SK-N-SH (cell line): ENCODE measurements around the gene CC2D2A. TPM values are rescaled to one million over a fixed set of nuclear protein-coding genes. Genes with fewer than 3 reads are reported as not detected.

Experiments
- CTCF ChIA-PET: fragments of 300-600, 350-600 bp; formaldehyde crosslinking; extraction: SDS; loops from one replicate; lab custom pipeline; 2021; lab: Yijun Ruan, JAX
- POLR2A ChIA-PET: fragments of 350-600 bp; sonication (Branson Sonifier 250); formaldehyde crosslinking; extraction: SDS; loops from one replicate; lab custom pipeline; 2020; ENCODE audit warnings: antibody characterized with exemption, inconsistent platforms; lab: Yijun Ruan, JAX
- DNase-seq: peaks from one replicate; pipeline ENCODE4 v3.0.0; 2012
- H2AFZ ChIP-seq: fragments of 200-600 bp; sonication (generic); 2 replicates; pipeline ENCODE4 v1.8.1; 2016; ENCODE audit warnings: antibody characterized with exemption, mild to moderate bottlenecking, low read depth
- H3F3A ChIP-seq: fragments of 200-600 bp; sonication (generic); replicated peaks from 2 replicates; pipeline ENCODE3; 2016; ENCODE audit warnings: antibody characterized with exemption, mild to moderate bottlenecking; ENCODE audit not compliant: insufficient read depth
- H3K27ac ChIP-seq, 2 experiments: fragments of 200-500 bp in 1 of 2; fragments of 200-600 bp in 1 of 2; sonication (Bioruptor generic) in 1 of 2; sonication (generic), shearing (Covaris generic) in 1 of 2; 2 replicates each; pipeline versions ENCODE4 v1.5.1 to v1.6.1; 2014 to 2016; ENCODE audit warnings: low read depth in 2 of 2, inconsistent platforms in 1 of 2, low read length in 1 of 2, mild to moderate bottlenecking in 1 of 2, mixed read lengths in 1 of 2
- H3K27me3 ChIP-seq: fragments of 200-600 bp; sonication (generic), shearing (Covaris generic); 2 replicates; pipeline ENCODE4 v1.6.1; 2016; ENCODE audit warnings: mixed run types; ENCODE audit not compliant: insufficient read depth
- H3K36me3 ChIP-seq, 2 experiments: fragments of 200-500 bp in 1 of 2; fragments of 200-600 bp in 1 of 2; sonication (Bioruptor generic) in 1 of 2; sonication (generic) in 1 of 2; replicated peaks in 1 of 2; 2 replicates each; pipeline versions ENCODE3 to v1.5.1; 2014 to 2016; ENCODE audit warnings: low read length in 1 of 2, mild to moderate bottlenecking in 1 of 2; ENCODE audit not compliant: insufficient read depth in 2 of 2, control insufficient read depth in 1 of 2
- H3K4me1 ChIP-seq, 2 experiments: fragments of 200-500 bp in 1 of 2; fragments of 200-600 bp in 1 of 2; sonication (Bioruptor generic) in 1 of 2; sonication (generic), shearing (Covaris generic) in 1 of 2; 2 replicates each; pipeline versions ENCODE4 v1.5.1 to v1.6.1; 2014 to 2016; ENCODE audit warnings: low read depth in 1 of 2, low read length in 1 of 2, mixed run types in 1 of 2; ENCODE audit not compliant: insufficient read depth in 2 of 2, control insufficient read depth in 1 of 2
- H3K4me2 ChIP-seq: fragments of 200-600 bp; sonication (generic), shearing (Covaris generic); 2 replicates; pipeline ENCODE4 v1.6.1; 2017; ENCODE audit warnings: mixed run types
- H3K4me3 ChIP-seq, 2 experiments: fragments of 200-500 bp in 1 of 2; fragments of 200-600 bp in 1 of 2; sonication (Bioruptor generic) in 1 of 2; sonication (generic), shearing (Covaris generic) in 1 of 2; 2 replicates each; pipeline versions ENCODE4 v1.5.1 to v1.8.1; 2014 to 2016; ENCODE audit warnings: low read depth in 2 of 2, inconsistent platforms in 1 of 2, low read length in 1 of 2, mild to moderate bottlenecking in 1 of 2, mixed read lengths in 1 of 2, moderate library complexity in 1 of 2
- H3K79me2 ChIP-seq: fragments of 200-600 bp; sonication (generic); 2 replicates; pipeline ENCODE4 v1.8.1; 2017; ENCODE audit warnings: mild to moderate bottlenecking; ENCODE audit not compliant: insufficient read depth
- H3K9ac ChIP-seq: fragments of 200-600 bp; sonication (generic); 2 replicates; pipeline ENCODE4 v1.6.1; 2017; ENCODE audit warnings: mixed run types
- H3K9me2 ChIP-seq: fragments of 200-600 bp; sonication (generic); 2 replicates; pipeline ENCODE4 v1.6.1; 2017; ENCODE audit warnings: mixed run types
- H3K9me3 ChIP-seq: fragments of 200-600 bp; sonication (generic); 2 replicates; pipeline ENCODE4 v1.6.1; 2017; ENCODE audit warnings: mixed run types, mild to moderate bottlenecking, moderate library complexity
- H4K20me1 ChIP-seq: fragments of 200-600 bp; sonication (generic); 2 replicates; pipeline ENCODE4 v1.6.1; 2017; ENCODE audit warnings: mild to moderate bottlenecking, mixed run types; ENCODE audit not compliant: insufficient read depth
- ELF1 ChIP-seq: IDR thresholded peaks from 2 replicates; pipeline ENCODE4 v1.4.0; 2012
- EP300 ChIP-seq, 2 experiments: IDR thresholded peaks; 2 replicates each; pipeline versions ENCODE4 v1.4.0 to v1.6.1; 2012; ENCODE audit warnings: borderline replicate concordance in 1 of 2, low read depth in 1 of 2, low read length in 1 of 2
- FOSL2 ChIP-seq: IDR thresholded peaks from 2 replicates; pipeline ENCODE4 v1.4.0; 2012; ENCODE audit warnings: low read depth, mild to moderate bottlenecking, moderate library complexity, borderline replicate concordance
- GABPA ChIP-seq: IDR thresholded peaks from 2 replicates; pipeline ENCODE4 v1.4.0; 2012; ENCODE audit warnings: low read depth, mild to moderate bottlenecking
- GATA2 ChIP-seq: sonication (generic); formaldehyde crosslinking; IDR thresholded peaks from 2 replicates; pipeline ENCODE4 v1.5.0; 2020; ENCODE audit warnings: mild to moderate bottlenecking, missing genetic modification reagents
- JUND ChIP-seq: IDR thresholded peaks from 2 replicates; pipeline ENCODE4 v1.4.0; 2012
- MXI1 ChIP-seq: IDR thresholded peaks from 2 replicates; pipeline ENCODE4 v1.6.1; 2012; ENCODE audit warnings: mild to moderate bottlenecking, low read depth, low read length, improper control_type of control experiment
- POLR2AphosphoS5 ChIP-seq: IDR thresholded peaks from 2 replicates; pipeline ENCODE4 v1.6.1; 2012; ENCODE audit warnings: low read depth, low read length
- RCOR1 ChIP-seq: fragments of 150-350 bp; IDR thresholded peaks from 2 replicates; pipeline ENCODE4 v1.6.1; 2017; ENCODE audit warnings: antibody characterized with exemption, low read length
- RFX5 ChIP-seq: IDR thresholded peaks from 2 replicates; pipeline ENCODE4 v1.6.1; 2012; ENCODE audit warnings: mild to moderate bottlenecking, improper control_type of control experiment, low read length
- SMC3 ChIP-seq: IDR thresholded peaks from 2 replicates; pipeline ENCODE4 v1.6.1; 2012; ENCODE audit warnings: low read depth, low read length, improper control_type of control experiment
- TEAD4 ChIP-seq: IDR thresholded peaks from 2 replicates; pipeline ENCODE4 v1.4.0; 2012; ENCODE audit warnings: mild to moderate bottlenecking, borderline replicate concordance; ENCODE audit not compliant: insufficient read depth
- YY1 ChIP-seq: IDR thresholded peaks from 2 replicates; pipeline ENCODE4 v1.4.0; 2012; ENCODE audit warnings: low read depth, mild to moderate bottlenecking
- WGBS: methylation state at CpG from one replicate; pipeline ENCODE4 v1.1.6; 2017; ENCODE audit warnings: low lambda C conversion rate; 5-methylcytosine and 5-hydroxymethylcytosine counted together
- polyA plus RNA-seq, 3 experiments: library from polyadenylated mRNA; depleted of rRNA; stranded (reverse); fragments of >200 nt; gene quantifications; 2 replicates each; pipeline ENCODE4 v1.2.3, GENCODE V29; 2012
- TF ChIP-seq, protein P1 (sequence below): fragments of 150-350 bp; IDR thresholded peaks from 2 replicates; pipeline ENCODE4 v1.6.1; 2016; ENCODE audit warnings: mild to moderate bottlenecking, low read depth, low read length
- TF ChIP-seq, protein P2 (sequence below): IDR thresholded peaks from 2 replicates; pipeline ENCODE4 v1.4.0; 2012; ENCODE audit warnings: low read depth, borderline replicate concordance
- TF ChIP-seq, protein P3 (sequence below): fragments of 200-600 bp; sonication (generic); IDR thresholded peaks from 2 replicates; pipeline ENCODE4 v1.6.1; 2017; ENCODE audit warnings: antibody characterized with exemption, mild to moderate bottlenecking, moderate library complexity
- TF ChIP-seq, protein P4 (sequence below): IDR thresholded peaks from 2 replicates; pipeline ENCODE4 v1.4.0; 2012; ENCODE audit warnings: low read depth
- TF ChIP-seq, protein P5 (sequence below): IDR thresholded peaks from 2 replicates; pipeline ENCODE4; 2012

The CC2D2A gene
- polyA plus RNA-seq, 1 of the 3 experiments (the other 2 are of a cell fraction) = 17.8 TPM

DNA sequence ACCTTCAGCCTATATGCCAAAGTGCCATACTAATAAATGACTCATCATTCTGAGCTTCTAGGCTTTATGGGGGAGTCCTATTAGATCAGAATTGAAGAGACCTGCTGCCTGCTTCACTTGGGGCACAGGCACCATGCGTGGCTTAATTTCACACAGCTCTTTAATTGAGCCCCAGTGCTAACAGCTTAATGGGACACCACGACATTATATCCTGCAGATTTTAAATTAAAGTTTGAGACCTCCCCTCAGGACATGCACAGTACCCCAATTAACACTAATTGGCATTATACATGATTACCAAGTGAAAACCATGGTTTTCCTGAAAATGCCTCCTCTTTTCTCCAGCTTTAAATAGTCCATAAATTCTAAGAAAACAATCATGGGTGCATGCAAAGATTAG lies 35.0 kb upstream of the CC2D2A start:
- no peaks in the 10 kb centered on the region for H3K9me3 ChIP-seq
- ChIA-PET CTCF (interaction anchor here (1.2 to 1.7 kb wide), 2 partner anchors 18 to 23 kb away, joined by 3 to 5 read pairs; no protein-coding TSS in a partner anchor), POLR2A (no interaction called here)
- H3F3A ChIP-seq = no peaks in the 10 kb centered on the region
- DNase-seq = no peak
- no peak overlapping the region for H3K4me2 ChIP-seq
- H3K4me1 ChIP-seq = peaks cover 8 to 19% of the 10 kb centered on the region in 2 experiments; a peak in 3 of 4 replicates
- no peaks in the 10 kb centered on the region for H3K79me2 ChIP-seq
- no peak overlapping the region for H3K27ac ChIP-seq
- H3K9me2 ChIP-seq = no peaks in the 10 kb centered on the region
- no peak for TF ChIP-seq GATA2 (CRISPR knock-in tag)
- TF ChIP-seq POLR2AphosphoS5 = no peak
- no peak for TF ChIP-seq TEAD4
- TF ChIP-seq RFX5 = no peak
- TF ChIP-seq, protein P1, sequence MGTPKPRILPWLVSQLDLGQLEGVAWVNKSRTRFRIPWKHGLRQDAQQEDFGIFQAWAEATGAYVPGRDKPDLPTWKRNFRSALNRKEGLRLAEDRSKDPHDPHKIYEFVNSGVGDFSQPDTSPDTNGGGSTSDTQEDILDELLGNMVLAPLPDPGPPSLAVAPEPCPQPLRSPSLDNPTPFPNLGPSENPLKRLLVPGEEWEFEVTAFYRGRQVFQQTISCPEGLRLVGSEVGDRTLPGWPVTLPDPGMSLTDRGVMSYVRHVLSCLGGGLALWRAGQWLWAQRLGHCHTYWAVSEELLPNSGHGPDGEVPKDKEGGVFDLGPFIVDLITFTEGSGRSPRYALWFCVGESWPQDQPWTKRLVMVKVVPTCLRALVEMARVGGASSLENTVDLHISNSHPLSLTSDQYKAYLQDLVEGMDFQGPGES = no peak
- TF ChIP-seq, protein P2, sequence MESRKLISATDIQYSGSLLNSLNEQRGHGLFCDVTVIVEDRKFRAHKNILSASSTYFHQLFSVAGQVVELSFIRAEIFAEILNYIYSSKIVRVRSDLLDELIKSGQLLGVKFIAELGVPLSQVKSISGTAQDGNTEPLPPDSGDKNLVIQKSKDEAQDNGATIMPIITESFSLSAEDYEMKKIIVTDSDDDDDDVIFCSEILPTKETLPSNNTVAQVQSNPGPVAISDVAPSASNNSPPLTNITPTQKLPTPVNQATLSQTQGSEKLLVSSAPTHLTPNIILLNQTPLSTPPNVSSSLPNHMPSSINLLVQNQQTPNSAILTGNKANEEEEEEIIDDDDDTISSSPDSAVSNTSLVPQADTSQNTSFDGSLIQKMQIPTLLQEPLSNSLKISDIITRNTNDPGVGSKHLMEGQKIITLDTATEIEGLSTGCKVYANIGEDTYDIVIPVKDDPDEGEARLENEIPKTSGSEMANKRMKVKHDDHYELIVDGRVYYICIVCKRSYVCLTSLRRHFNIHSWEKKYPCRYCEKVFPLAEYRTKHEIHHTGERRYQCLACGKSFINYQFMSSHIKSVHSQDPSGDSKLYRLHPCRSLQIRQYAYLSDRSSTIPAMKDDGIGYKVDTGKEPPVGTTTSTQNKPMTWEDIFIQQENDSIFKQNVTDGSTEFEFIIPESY = no peak
- TF ChIP-seq MXI1 = no peak
- TF ChIP-seq RCOR1 = no peak
- TF ChIP-seq, protein P3, sequence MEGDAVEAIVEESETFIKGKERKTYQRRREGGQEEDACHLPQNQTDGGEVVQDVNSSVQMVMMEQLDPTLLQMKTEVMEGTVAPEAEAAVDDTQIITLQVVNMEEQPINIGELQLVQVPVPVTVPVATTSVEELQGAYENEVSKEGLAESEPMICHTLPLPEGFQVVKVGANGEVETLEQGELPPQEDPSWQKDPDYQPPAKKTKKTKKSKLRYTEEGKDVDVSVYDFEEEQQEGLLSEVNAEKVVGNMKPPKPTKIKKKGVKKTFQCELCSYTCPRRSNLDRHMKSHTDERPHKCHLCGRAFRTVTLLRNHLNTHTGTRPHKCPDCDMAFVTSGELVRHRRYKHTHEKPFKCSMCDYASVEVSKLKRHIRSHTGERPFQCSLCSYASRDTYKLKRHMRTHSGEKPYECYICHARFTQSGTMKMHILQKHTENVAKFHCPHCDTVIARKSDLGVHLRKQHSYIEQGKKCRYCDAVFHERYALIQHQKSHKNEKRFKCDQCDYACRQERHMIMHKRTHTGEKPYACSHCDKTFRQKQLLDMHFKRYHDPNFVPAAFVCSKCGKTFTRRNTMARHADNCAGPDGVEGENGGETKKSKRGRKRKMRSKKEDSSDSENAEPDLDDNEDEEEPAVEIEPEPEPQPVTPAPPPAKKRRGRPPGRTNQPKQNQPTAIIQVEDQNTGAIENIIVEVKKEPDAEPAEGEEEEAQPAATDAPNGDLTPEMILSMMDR = no peak
- TF ChIP-seq, protein P4, sequence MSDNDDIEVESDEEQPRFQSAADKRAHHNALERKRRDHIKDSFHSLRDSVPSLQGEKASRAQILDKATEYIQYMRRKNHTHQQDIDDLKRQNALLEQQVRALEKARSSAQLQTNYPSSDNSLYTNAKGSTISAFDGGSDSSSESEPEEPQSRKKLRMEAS = no peak
- no peak for TF ChIP-seq YY1
- TF ChIP-seq ELF1 = no peak
- no peak for TF ChIP-seq GABPA
- TF ChIP-seq JUND = no peak
- TF ChIP-seq EP300 (IDR thresholded peaks at IDR 0.05; ENCODE audit: borderline replicate concordance in 1 of 2, low read depth in 1 of 2, low read length in 1 of 2) = no peak
- no peak for TF ChIP-seq FOSL2
- TF ChIP-seq, protein P5, sequence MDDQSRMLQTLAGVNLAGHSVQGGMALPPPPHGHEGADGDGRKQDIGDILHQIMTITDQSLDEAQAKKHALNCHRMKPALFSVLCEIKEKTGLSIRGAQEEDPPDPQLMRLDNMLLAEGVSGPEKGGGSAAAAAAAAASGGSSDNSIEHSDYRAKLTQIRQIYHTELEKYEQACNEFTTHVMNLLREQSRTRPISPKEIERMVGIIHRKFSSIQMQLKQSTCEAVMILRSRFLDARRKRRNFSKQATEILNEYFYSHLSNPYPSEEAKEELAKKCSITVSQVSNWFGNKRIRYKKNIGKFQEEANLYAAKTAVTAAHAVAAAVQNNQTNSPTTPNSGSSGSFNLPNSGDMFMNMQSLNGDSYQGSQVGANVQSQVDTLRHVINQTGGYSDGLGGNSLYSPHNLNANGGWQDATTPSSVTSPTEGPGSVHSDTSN = no peak
- TF ChIP-seq SMC3 = no peak
- TF ChIP-seq, all 33 proteins: peak for 0
- Histone ChIP-seq H3K27me3 (no peaks in the 10 kb centered on the region), H2AFZ (no peak overlapping the region), H3K4me3 (no peak overlapping the region), H4K20me1 (no peaks in the 10 kb centered on the region), H3K36me3 (no peaks in the 10 kb centered on the region), H3K9ac (no peak overlapping the region)
- WGBS = 63% methylated on average over 2 of the region's 2 CpGs
